DMS79 treated with DMSO at 0.1 percent for 48 hours (cell line): ENCODE measurements around the gene CLEC10A.

Experiments
- DNase-seq: peaks from one replicate; lab custom pipeline; 2025; lab: John Stamatoyannopoulos, UW

The CLEC10A gene

DNA sequence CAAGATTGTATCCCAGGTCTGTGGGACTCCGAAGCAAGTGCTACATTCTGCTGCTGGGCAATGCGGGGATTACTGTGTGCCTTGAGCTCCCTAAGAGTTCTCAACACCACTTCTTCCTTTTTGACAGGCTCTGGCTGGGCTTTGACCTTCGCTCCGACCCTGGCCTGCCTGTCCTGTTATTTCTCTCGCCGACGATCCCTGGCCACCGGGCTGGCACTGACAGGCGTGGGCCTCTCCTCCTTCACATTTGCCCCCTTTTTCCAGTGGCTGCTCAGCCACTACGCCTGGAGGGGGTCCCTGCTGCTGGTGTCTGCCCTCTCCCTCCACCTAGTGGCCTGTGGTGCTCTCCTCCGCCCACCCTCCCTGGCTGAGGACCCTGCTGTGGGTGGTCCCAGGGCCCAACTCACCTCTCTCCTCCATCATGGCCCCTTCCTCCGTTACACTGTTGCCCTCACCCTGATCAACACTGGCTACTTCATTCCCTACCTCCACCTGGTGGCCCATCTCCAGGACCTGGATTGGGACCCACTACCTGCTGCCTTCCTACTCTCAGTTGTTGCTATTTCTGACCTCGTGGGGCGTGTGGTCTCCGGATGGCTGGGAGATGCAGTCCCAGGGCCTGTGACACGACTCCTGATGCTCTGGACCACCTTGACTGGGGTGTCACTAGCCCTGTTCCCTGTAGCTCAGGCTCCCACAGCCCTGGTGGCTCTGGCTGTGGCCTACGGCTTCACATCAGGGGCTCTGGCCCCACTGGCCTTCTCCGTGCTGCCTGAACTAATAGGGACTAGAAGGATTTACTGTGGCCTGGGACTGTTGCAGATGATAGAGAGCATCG lies 41.8 kb downstream of the CLEC10A start:
- DNase-seq: no peak

DNA sequence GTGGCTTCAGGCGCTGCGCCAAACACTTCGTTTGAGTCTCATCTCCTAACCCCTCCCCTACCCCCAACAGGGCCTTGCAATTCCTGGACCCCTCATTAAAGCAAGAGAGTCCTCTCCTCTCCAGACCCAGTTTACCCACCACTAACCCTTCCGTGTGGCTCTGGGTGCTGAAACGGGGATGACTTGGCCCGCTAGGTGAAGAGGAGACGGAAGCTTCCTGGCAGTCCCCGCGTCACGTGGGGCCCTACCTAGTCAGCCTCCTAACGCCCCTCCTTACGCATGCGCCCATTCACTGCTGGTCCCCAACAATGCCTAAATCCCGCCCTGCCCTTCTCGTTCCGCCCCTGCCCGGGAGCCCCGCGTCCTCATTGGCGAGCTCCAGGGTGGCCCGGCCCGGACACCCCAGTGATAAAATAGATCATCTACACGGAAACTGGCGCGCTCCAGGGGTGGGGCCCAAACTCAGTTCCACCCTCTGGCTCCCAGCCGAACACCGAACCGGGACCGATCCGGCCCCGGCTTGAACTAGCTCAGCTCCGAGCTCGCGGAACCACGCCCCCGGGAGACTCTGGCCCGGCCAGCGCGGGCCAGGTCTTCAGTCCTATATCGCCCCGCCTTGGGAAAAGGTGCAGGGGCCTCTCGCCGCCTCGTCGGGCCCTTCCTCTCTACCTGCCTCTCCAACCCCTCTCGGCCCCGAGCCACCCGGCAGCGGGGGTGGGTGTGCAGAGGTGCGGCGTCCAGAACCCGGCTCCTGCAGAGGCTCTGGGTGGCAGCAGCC lies 44.3 kb downstream of the CLEC10A start, which contains the start of gene SLC16A13:
SLC16A13 (plus strand) TSS at position 425 of the 778 bp plus-strand sequence. CDS start 368 bp downstream, outside the sequence.
- DNase-seq: peak; percentile 97

DNA sequence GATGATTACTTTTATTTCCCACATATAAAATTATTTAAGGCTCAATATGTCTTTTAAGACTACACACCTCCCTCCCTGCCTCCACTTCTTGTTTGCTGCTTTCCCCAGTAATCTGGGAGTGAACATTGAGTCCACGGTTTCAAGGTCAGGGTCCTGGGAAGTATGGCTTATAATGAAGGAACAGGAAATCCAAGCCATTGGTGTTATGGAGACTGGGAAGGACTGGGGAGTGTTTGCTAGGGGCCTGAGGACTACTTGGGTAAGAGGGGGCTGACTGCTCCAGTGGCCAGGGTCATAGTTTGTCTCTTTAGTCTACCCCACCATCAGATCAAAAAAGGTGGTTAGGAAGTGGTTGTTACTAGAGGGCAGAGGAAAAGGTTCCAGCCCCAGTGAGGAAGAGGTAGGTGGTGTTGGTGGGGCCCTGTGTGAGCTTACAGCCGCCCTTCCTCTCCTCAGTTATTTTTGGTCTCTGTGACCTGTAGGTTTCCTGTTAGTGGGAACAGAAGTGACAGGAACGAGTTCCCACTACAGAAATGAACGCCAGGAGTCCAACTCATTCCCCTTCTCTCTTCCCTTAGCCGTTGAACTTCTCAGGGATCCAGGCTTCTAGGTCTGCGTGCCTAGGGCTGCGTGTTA lies 45.0 kb downstream of the CLEC10A start:
- DNase-seq: no peak

DNA sequence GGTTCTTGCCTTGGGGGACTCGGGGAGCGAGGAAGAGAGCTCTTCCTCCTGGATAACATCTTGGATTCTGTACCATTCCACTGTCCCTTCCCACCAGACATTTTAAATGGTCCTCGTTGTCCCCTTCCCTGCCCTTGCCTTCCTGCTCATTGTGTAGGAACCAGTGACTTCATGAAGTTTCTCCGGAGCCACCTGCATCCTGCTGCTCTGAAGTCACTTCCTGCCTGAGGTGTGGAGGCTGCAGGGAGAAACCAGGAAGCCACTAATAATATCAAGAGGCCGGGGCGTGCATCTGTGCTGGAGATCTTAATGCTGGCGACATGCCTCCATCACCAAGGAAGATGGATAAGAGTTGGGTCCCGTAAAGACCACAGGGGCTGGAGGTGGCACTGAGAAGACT lies 50.4 kb downstream of the CLEC10A start:
- DNase-seq: no peak

DNA sequence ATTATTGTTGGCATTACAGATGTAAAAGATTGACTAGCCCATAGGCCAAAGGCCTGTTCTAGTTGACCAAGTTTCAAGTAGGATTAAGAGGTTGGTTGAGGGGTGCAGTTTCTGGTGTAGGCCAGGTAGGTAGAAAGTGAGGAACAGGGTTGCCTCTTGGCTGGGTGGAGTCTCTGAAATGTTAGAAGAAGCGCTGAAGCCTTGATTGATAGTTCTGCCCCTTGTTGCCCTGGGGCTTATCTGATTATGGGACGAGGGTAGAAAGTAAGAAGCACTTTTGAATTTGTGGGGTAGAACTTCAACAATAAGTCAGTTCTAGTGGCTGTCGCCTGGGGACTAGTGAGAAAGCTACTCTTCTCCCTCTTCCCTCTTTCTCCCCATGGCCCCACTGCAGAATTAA lies 51.0 kb downstream of the CLEC10A start:
- no peak for DNase-seq

GRCh38 chr17:7027335-7027734 lies 52.7 kb downstream of the CLEC10A start:
- no peak for DNase-seq

DNA sequence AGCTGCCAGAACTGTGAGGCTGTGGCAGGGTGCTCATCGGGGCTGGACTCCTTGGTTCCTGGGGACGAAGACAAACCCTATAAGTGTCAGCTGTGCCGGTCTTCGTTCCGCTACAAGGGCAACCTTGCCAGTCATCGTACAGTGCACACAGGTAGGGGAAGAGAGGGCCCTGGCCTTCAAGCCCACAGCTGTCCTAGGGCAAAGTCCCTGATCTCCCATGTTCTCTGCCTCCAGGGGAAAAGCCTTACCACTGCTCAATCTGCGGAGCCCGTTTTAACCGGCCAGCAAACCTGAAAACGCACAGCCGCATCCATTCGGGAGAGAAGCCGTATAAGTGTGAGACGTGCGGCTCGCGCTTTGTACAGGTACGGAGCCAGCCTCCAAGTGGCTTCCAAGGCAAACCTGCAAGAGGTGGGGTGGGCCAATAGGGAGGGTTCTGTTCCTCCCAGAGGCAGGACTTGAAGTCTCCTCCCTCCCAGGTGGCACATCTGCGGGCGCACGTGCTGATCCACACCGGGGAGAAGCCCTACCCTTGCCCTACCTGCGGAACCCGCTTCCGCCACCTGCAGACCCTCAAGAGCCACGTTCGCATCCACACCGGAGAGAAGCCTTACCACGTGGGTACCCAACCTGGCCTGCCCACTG lies 53.5 kb downstream of the CLEC10A start:
- no peak for DNase-seq

- DNase-seq: no peak
Measured at GRCh38 chr17:7025245-7025644, 54.8 kb downstream of the CLEC10A start.
